Peyer's patch (tissue), 4 donors: ENCODE measurements around the gene EYA2. TPM values are rescaled to one million over a fixed set of nuclear protein-coding genes. Genes with fewer than 3 reads are reported as not detected.
"Not testable (repeated sequence)": the region's sequence is repeated elsewhere in the genome, so short reads cannot be mapped to it uniquely, and the experiment has no call there.

Source experiments
- DNase-seq, 3 donors: peaks; one replicate each; pipeline ENCODE4 v3.0.0-alpha.2; 2017 to 2019
- H3K27ac ChIP-seq, 4 donors: fragments of 200-600 bp; sonication (generic); one replicate each; pipeline ENCODE4 v1.5.1; 2016 to 2019
- H3K27me3 ChIP-seq, 2 donors: fragments of 200-600 bp; sonication (generic); one replicate each; pipeline ENCODE4 v1.5.1; 2019
- H3K36me3 ChIP-seq, 3 donors: fragments of 200-600 bp; sonication (generic); one replicate each; pipeline ENCODE4 v1.5.1; 2016 to 2019
- H3K4me1 ChIP-seq, 4 donors: fragments of 200-600 bp; sonication (generic); one replicate each; pipeline ENCODE4 v1.5.1; 2016 to 2019
- H3K4me3 ChIP-seq, 4 donors: fragments of 200-600 bp; sonication (generic); 1 replicate in 3 of 4; 2 replicates in 1 of 4; pipeline ENCODE4 v1.5.1; 2016 to 2019; ENCODE audit warnings: mild to moderate bottlenecking in 1 of 4
- H3K9me3 ChIP-seq, 4 donors: fragments of 200-600 bp; sonication (generic); one replicate each; pipeline ENCODE4 v1.5.1; 2016 to 2019; ENCODE audit warnings: mild to moderate bottlenecking in 1 of 4
- POLR2A ChIP-seq, 2 donors: fragments of 450-650 bp; IDR thresholded peaks; one replicate each; pipeline ENCODE4 v1.5.1; 2017; ENCODE audit warnings: antibody characterized with exemption in 2 of 2, mild to moderate bottlenecking in 2 of 2, moderate library complexity in 2 of 2
- total RNA-seq, 4 donors: library from RNA; depleted of rRNA; stranded (reverse); fragments of >200 nt; gene quantifications; one replicate each; pipeline ENCODE4 v1.1.0, GENCODE V29; 2016
- TF ChIP-seq, protein P1 (sequence below), 6 experiments: fragments of 450-650 bp in 4 of 6; fragments of 200-600 bp in 2 of 6; sonication (generic) in 1 of 6; IDR thresholded peaks; one replicate each; pipeline ENCODE4 v1.5.1; 2017 to 2019; ENCODE audit warnings: antibody characterized with exemption in 6 of 6, mild to moderate bottlenecking in 3 of 6, moderate library complexity in 1 of 6

The EYA2 gene
- total RNA-seq, 4 donors from 2014 or later = 0.40 to 1.7 TPM; not detected in 2

DNA sequence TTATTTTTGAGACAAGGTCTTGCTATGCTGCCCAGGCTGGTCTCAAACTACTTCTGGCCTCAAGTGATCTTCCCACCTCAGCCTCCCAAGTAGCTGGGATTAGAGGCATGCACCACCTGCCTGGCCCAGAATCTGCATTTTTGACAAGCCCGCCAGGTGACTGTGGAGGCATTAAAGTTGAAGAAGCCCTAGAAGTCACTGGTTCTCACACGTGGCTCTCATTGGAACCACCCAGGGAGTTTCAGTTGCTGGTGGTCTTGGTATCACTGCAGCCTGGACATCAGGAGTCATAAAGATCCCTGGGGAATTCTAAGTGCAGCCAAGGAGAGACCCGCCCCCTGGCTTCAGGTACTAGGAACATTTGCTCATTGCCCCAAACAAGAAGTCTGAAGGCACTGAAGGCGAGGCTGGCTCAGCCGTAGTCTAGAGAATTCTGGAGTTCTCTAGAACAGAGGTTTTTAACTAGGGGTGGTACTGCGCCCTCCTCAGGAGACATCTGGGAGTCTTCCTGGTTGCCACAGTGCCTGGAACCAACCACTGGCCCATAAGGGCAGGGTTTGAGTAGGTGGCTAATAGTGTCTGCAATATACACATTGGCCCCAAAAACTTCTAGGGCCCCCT lies 279.1 kb downstream of the EYA2 start:
- H3K4me3 ChIP-seq = no peak overlapping the region
- H3K4me1 ChIP-seq = no peaks in the 10 kb centered on the region
- no peaks in the 10 kb centered on the region for H3K9me3 ChIP-seq
- no peak for DNase-seq
- no peaks in the 10 kb centered on the region for H3K36me3 ChIP-seq
- TF ChIP-seq POLR2A (IDR thresholded peaks at IDR 0.05) = no peak
- TF ChIP-seq, protein P1, sequence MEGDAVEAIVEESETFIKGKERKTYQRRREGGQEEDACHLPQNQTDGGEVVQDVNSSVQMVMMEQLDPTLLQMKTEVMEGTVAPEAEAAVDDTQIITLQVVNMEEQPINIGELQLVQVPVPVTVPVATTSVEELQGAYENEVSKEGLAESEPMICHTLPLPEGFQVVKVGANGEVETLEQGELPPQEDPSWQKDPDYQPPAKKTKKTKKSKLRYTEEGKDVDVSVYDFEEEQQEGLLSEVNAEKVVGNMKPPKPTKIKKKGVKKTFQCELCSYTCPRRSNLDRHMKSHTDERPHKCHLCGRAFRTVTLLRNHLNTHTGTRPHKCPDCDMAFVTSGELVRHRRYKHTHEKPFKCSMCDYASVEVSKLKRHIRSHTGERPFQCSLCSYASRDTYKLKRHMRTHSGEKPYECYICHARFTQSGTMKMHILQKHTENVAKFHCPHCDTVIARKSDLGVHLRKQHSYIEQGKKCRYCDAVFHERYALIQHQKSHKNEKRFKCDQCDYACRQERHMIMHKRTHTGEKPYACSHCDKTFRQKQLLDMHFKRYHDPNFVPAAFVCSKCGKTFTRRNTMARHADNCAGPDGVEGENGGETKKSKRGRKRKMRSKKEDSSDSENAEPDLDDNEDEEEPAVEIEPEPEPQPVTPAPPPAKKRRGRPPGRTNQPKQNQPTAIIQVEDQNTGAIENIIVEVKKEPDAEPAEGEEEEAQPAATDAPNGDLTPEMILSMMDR (IDR thresholded peaks at IDR 0.05) = no peak
- H3K27me3 ChIP-seq = no peaks in the 10 kb centered on the region
- H3K27ac ChIP-seq = no peak overlapping the region

GRCh38 chr20:47174456-47175243 lies 280.0 kb downstream of the EYA2 start:
- no peak for TF ChIP-seq POLR2A (IDR thresholded peaks at IDR 0.05)
- TF ChIP-seq, protein P1 (IDR thresholded peaks at IDR 0.05) = no peak
- H3K27ac ChIP-seq = no peak overlapping the region
- DNase-seq = no peak

DNA sequence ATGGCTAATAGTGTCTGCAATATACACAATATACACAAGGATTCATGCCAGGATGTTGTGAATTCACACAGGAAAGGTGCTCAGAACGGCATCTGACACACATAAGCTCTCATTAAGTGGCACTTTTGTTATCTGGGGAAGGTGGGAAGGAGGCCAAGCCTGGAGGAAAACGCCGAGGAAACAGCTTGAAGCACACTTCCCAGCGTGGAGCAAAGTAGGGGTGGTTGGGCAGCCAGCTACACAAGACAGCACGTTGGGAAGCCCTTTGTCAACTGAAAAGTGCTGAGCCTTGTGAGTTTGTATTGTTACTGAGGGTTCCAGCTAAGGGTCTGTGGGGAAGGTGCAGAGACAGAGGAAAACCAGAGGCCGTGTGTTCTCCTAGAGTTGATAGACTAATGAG lies 280.9 kb downstream of the EYA2 start:
- no peaks in the 10 kb centered on the region for H3K27me3 ChIP-seq
- no peaks in the 10 kb centered on the region for H3K4me1 ChIP-seq
- no peak overlapping the region for H3K27ac ChIP-seq
- no peak for DNase-seq
- TF ChIP-seq POLR2A (IDR thresholded peaks at IDR 0.05) = no peak
- TF ChIP-seq, protein P1 (IDR thresholded peaks at IDR 0.05) = no peak
- no peak overlapping the region for H3K4me3 ChIP-seq
- H3K9me3 ChIP-seq = no peaks in the 10 kb centered on the region
- H3K36me3 ChIP-seq = no peaks in the 10 kb centered on the region

More at GRCh38 chr20:47174456-47175243, 280.0 kb downstream of the EYA2 start:
- Histone ChIP-seq H3K9me3 (no peaks in the 10 kb centered on the region), H3K27me3 (no peaks in the 10 kb centered on the region), H3K4me1 (no peaks in the 10 kb centered on the region), H3K36me3 (no peaks in the 10 kb centered on the region), H3K4me3 (no peak overlapping the region)

- H3K4me3 ChIP-seq, DNase-seq, H3K9me3 ChIP-seq, H3K27me3 ChIP-seq, H3K36me3 ChIP-seq, H3K4me1 ChIP-seq, H3K27ac ChIP-seq: not testable (repeated sequence)
These were observed 281.6 kb downstream of the EYA2 start for GRCh38 chr20:47176217-47176616.

DNA sequence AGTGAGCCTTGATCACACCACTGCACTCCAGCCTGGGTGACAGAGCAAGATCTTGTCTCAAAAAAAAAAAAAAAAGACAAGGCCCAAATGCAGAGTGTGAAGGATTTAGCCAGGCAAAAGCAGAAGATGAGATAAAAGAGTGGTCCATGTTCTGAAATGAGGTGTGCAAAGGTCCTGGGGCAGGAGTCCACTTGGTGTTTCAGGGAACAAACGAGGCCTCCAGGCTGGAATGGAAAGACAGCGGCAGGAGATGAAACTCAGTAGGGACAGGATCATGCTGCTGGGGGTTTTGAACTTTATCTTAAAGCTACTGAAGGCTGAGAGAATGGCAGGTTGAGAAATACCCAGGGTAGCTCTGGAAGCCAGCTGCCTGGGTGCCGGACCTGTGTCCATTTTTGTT lies 283.6 kb downstream of the EYA2 start:
- Histone ChIP-seq H3K27ac (no peak overlapping the region), H3K9me3 (no peaks in the 10 kb centered on the region), H3K4me1 (no peaks in the 10 kb centered on the region), H3K27me3 (no peaks in the 10 kb centered on the region), H3K4me3 (no peak overlapping the region), H3K36me3 (no peaks in the 10 kb centered on the region)
- TF ChIP-seq, protein P1 (IDR thresholded peaks at IDR 0.05) = no peak
- TF ChIP-seq POLR2A (IDR thresholded peaks at IDR 0.05) = no peak
- no peak for DNase-seq

DNA sequence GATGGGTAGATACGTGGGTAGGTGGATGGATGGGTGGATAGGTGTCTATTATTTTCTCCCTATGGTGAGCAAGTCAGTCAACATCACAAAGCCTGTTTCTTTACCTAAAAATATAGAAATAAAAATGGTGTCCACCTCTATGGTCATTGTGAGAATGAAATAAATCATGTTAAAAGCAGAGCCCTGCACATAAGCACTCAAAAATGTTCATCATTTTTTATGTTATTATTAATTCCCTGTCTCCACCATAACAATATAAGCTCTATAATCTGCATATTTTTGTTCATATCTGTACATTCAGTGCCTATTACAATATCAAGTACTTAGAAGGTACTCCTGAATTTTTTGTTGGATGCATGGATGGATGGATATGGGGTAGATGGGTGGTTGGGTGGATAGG lies 284.2 kb downstream of the EYA2 start:
- no peaks in the 10 kb centered on the region for H3K4me1 ChIP-seq
- H3K27ac ChIP-seq = no peak overlapping the region
- TF ChIP-seq, protein P1 (IDR thresholded peaks at IDR 0.05) = no peak
- TF ChIP-seq POLR2A (IDR thresholded peaks at IDR 0.05) = no peak
- DNase-seq = no peak
- no peaks in the 10 kb centered on the region for H3K9me3 ChIP-seq
- no peaks in the 10 kb centered on the region for H3K27me3 ChIP-seq
- H3K36me3 ChIP-seq = no peaks in the 10 kb centered on the region
- H3K4me3 ChIP-seq = no peak overlapping the region
